Activated naive CD8-positive, alpha-beta T cell treated with anti-CD3 and anti-CD28 coated beads, Interleukin-2, amount 50 U/mL, for 24 hours (primary cell): ENCODE results near the gene SERPING1.
"Not testable (repeated sequence)": the region's sequence is repeated elsewhere in the genome, so short reads cannot be mapped to it uniquely, and the experiment has no call there.

Experiments
- ATAC-seq: fragments of 150-1000 bp; cut with Tn5 transposase; one replicate; pipeline ENCODE4 v1.10.0; 2021
- DNase-seq: peaks from one replicate; pipeline ENCODE4 v3.0.0; 2021
- H3K27ac Mint-ChIP-seq: one replicate; pipeline ENCODE4 v1.8.0; 2021; ENCODE audit warnings: mild to moderate bottlenecking, mixed read lengths
- H3K27me3 Mint-ChIP-seq: one replicate; pipeline ENCODE4 v1.8.0; 2021; ENCODE audit warnings: mixed read lengths
- H3K36me3 Mint-ChIP-seq: one replicate; pipeline ENCODE4 v1.8.0; 2021; ENCODE audit warnings: low read depth, mixed read lengths
- H3K4me1 Mint-ChIP-seq: one replicate; pipeline ENCODE4 v1.8.0; 2021; ENCODE audit warnings: mixed read lengths
- H3K4me3 Mint-ChIP-seq: one replicate; pipeline ENCODE4 v1.8.0; 2021; ENCODE audit warnings: mild to moderate bottlenecking, moderate library complexity, mixed read lengths
- H3K9me3 Mint-ChIP-seq: one replicate; pipeline ENCODE4 v1.8.0; 2021; ENCODE audit warnings: mixed read lengths

Gene SERPING1

DNA sequence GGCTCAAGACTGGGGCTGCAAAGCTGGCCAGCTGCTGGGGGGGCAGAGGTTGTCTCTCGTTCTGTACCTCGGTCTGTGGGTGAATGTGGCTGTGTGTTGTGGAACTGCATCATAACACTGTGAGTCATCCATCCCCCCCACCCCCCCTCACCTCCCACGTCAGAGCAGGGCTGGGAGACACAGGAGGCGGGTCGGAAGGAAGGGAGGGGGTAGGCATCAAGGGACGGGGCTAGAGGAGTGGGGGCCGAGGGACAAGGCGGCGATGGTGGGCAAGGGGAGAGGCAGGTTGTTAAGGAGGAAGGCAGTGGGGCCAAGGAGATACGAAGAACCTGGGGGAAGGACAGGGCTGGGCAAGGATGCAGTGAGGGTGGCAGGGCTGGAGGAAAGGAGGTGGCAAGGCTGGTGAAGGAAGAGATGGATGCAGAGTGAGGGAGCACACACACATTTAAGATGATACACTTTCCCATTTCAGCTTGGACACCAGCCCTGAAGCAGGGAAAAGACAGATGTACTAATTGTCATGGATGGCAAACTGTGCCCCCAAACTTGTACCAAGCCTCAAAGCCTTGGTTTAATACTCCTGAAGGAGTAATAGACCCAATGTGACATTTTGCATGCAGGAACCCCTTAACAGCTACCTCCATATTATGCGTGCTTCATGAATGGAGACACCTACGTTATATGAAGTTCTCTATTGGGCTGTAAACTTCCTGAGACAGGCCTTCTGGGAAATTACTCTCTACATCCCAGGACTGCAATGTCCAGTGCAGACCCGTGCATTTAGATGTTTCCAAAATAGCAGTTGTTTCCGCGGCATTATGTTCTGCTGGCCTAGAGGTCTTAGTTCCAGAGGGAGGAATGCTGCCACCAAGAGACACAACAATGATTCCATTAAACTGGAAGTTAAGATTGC lies 52.6 kb downstream of the SERPING1 start, which contains the start of gene YPEL4:
YPEL4 (minus strand) TSS at position 87 of the 913 bp plus-strand sequence. CDS start 2,805 bp downstream, outside the sequence.
- Mint-ChIP-seq H3K27me3 (peaks cover 38% of the 10 kb centered on the region), H3K4me3 (peak within 1 kb of the TSS; percentile 67), H3K27ac (no peak within 1 kb of the TSS), H3K9me3 (no peaks in the 10 kb centered on the region), H3K4me1 (peaks cover 47% of the 10 kb centered on the region), H3K36me3 (no peaks in the 10 kb centered on the region)
- DNase-seq, result peak; percentile 42
- ATAC-seq, result peak; percentile 77

DNA sequence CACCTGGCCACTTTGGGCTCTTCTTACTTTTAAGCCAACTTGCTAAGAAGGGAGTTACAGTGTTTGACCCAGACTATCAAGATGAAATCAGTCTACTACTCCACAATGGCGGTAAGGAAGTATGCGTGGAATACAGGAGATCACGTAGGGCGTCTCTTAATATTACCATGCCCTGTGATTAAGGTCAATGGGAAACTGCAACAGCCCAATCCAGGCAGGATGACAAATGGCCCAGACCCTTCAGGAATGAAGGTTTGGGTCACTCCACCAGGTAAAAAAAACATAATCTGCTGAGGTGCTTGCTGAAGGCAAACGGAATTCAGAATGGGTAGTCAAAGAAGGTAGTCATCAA lies 53.2 kb downstream of the SERPING1 start:
- Mint-ChIP-seq H3K27ac (no peak overlapping the region), H3K27me3 (peaks cover 33% of the 10 kb centered on the region), H3K4me1 (peaks cover 47% of the 10 kb centered on the region)

DNA sequence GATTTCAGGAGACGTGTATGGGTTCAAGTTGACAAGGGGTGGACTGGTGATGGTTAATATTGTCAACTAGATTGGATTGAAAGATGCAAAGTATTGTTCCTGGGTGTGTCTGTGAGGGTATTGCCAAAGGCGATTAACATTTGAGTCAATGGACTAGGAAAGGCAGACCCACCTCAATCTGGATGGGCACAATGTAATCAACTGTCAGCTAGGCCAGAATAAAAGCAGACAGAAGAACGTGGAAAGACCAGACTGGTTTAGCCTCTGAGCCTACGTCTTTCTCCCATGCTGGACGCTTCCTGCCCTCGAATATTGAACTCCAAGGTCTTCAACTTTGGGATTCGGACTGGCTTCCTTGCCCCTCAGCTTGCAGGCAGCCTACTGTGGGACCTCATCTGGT lies 53.9 kb downstream of the SERPING1 start:
- DNase-seq (no peak), ATAC-seq (no peak)
- Mint-ChIP-seq H3K27me3 (peaks cover 27% of the 10 kb centered on the region), H3K9me3 (no peaks in the 10 kb centered on the region), H3K4me3 (no peak overlapping the region), H3K27ac (no peak overlapping the region), H3K4me1 (peaks cover 44% of the 10 kb centered on the region), H3K36me3 (no peaks in the 10 kb centered on the region)

More for the DNA sequence above, 53.2 kb downstream of the SERPING1 start:
- H3K36me3 Mint-ChIP-seq, result no peaks in the 10 kb centered on the region
- H3K4me3 Mint-ChIP-seq, result no peak overlapping the region
- DNase-seq, result no peak
- H3K9me3 Mint-ChIP-seq, result no peaks in the 10 kb centered on the region
- no peak for ATAC-seq

DNA sequence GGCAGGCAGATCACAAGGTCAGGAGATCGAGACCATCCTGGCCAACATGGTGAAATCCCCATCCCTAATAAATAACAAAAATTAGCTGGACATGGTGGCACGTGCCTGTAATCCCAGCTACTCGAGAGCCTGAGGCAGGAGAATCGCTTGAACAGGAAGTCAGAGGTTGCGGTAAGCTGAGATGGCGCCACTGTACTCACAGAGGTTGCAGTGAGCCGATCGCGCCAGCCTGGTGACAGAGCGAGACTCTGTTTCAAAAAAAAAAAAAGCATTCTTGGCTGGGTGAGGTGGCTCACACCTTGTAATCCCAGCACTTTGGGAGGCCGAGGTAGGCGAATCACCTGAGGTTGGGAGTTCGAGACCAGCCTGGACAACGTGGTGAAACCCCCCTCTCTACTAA lies 54.7 kb downstream of the SERPING1 start:
- peak overlapping the region; percentile 43 for H3K4me3 Mint-ChIP-seq
- H3K27ac Mint-ChIP-seq, result peak overlapping the region; percentile 32
- H3K36me3 Mint-ChIP-seq, ATAC-seq, DNase-seq, H3K9me3 Mint-ChIP-seq: not testable (repeated sequence)
- H3K27me3 Mint-ChIP-seq, result peaks cover 19% of the 10 kb centered on the region
- H3K4me1 Mint-ChIP-seq, result peaks cover 45% of the 10 kb centered on the region

DNA sequence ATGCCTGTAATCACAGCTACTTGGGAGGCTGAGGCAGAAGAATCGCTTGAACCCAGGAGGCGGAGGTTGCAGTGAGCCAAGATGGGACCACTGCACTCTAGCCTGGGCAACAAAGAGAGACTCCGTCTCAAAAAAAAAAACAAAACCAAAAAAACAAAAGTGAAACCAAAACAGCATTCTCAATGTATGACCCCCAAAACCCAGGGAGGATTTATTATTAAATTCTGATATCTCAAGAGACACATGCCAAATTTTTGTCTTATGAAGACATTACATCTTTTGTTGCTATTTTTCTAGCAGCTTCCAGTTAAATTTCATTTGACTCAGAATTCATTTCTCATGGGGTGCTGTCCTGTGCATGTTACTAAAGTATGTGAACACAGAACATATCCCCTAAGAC lies 55.2 kb downstream of the SERPING1 start:
- no peak for DNase-seq
- Mint-ChIP-seq H3K27me3 (peaks cover 14% of the 10 kb centered on the region), H3K4me1 (peaks cover 45% of the 10 kb centered on the region), H3K27ac (peak overlapping the region; percentile 32), H3K36me3 (peaks cover 2% of the 10 kb centered on the region), H3K9me3 (no peaks in the 10 kb centered on the region), H3K4me3 (peak overlapping the region; percentile 43)
- ATAC-seq, result no peak

DNA sequence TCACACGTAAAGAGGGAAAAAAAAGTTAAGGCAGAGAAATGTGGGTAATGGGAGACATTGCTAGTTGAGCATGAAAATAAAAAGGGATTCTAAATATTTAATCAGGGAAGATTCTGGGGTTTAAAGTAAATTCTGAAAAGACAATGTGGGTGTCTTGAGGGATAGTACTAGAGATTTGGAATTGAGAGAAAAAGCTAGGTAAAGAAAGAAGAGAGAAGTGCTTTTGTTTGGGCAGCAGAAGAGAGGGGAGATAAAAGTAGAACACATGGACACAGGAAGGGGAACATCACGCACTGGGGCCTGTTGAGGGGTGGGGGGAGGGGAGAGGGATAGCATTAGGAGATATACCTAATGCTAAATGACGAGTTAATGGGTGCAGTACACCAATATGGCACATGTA lies 55.7 kb downstream of the SERPING1 start:
- Mint-ChIP-seq H3K4me1 (peaks cover 43% of the 10 kb centered on the region), H3K27ac (peak overlapping the region; percentile 32), H3K27me3 (peaks cover 9% of the 10 kb centered on the region), H3K4me3 (no peak overlapping the region), H3K36me3 (peaks cover 2% of the 10 kb centered on the region), H3K9me3 (no peaks in the 10 kb centered on the region)
- ATAC-seq, result no peak
- no peak for DNase-seq

DNA sequence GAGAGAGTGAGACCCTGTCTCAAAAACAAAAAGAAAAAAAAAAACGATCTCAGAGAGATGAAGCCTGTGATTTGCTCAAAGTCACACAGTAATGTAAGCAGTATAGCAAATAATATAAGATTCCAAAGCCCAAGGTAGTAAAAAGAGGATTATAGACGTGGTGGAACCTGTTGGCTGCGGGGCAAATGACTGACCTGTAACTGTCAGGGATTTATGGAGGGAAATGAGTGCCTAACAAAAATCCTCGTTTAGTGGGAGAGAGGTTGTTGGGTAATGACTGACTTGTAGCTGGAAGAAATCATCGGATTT lies 59.4 kb downstream of the SERPING1 start:
- H3K27ac Mint-ChIP-seq, result peak overlapping the region; percentile 96
- H3K9me3 Mint-ChIP-seq, result no peaks in the 10 kb centered on the region
- peaks cover 34% of the 10 kb centered on the region for H3K4me1 Mint-ChIP-seq
- no peaks in the 10 kb centered on the region for H3K27me3 Mint-ChIP-seq
- H3K4me3 Mint-ChIP-seq, result peak overlapping the region; percentile 98
- peaks cover 22% of the 10 kb centered on the region for H3K36me3 Mint-ChIP-seq
- ATAC-seq (no peak), DNase-seq (no peak)

DNA sequence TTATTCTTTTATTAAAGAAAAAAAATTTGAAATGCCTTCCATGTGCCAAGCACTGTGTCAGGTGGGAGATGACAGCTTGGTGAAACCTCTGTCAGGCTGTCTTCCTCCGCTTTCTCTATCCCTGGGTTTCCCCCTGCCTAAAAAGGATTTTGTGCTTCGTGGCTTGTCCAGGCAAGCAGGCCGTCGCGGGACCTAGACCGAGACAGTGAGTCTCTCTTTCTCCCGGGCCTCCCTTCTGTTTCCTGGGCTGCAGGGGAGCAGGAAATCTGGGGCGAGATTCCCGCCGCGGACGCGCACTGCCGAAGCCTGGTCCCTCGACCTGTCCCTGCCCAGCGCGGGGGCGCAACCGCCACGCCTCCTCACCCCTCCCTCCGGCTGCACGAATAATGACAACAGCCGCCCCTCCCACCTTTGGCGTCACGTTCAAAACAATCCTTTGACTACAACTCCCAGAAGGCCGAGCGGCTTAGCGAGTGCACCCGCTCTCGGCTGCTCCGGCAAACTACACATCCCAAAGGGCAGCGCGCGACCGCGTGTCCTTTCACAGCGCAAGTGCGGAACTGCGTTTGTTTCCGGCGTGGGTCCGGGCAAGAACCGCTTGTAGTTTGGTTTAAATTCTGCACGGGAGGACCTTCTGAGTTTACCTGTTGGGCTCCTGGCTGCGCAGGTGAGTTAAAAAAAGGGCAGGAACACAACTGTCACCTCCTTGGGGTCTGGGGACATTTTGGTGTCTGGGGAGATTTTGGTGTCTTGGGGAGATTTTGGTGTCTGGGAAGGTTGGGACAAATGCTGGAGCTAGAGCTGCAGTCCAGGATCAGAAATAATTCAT lies 59.9 kb downstream of the SERPING1 start, which contains the start of gene CLP1:
CLP1 (plus strand) TSS at position 569 of the 829 bp plus-strand sequence. CDS start 1,715 bp downstream, outside the sequence.
- Mint-ChIP-seq H3K36me3 (peaks cover 25% of the 10 kb centered on the region), H3K9me3 (no peaks in the 10 kb centered on the region), H3K27me3 (no peaks in the 10 kb centered on the region), H3K27ac (peak within 1 kb of the TSS; percentile 96), H3K4me1 (peaks cover 33% of the 10 kb centered on the region), H3K4me3 (peak within 1 kb of the TSS; percentile 98)
- peak; percentile 99 for DNase-seq
- peak; percentile 100 for ATAC-seq

DNA sequence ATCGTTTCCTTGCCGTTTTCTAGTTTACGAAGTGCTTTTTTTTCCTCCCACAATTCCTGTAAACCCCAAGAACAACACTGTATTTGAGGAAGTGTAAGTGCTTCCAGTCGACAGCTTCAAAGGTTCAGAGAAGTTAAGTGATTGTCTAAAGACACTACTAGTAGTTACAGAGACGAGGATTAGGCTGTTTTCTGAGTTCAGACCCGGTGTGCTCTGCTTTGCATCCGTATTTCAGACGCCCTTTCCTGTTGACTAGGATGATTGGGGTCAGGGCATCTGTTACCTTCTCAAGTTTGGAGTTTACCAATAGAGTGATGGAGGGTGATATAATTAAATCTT lies 60.5 kb downstream of the SERPING1 start:
- Mint-ChIP-seq H3K4me3 (peak overlapping the region; percentile 98), H3K36me3 (peaks cover 29% of the 10 kb centered on the region), H3K27ac (peak overlapping the region; percentile 96), H3K4me1 (peaks cover 27% of the 10 kb centered on the region), H3K27me3 (no peaks in the 10 kb centered on the region), H3K9me3 (no peaks in the 10 kb centered on the region)
- ATAC-seq (no peak), DNase-seq (no peak)

DNA sequence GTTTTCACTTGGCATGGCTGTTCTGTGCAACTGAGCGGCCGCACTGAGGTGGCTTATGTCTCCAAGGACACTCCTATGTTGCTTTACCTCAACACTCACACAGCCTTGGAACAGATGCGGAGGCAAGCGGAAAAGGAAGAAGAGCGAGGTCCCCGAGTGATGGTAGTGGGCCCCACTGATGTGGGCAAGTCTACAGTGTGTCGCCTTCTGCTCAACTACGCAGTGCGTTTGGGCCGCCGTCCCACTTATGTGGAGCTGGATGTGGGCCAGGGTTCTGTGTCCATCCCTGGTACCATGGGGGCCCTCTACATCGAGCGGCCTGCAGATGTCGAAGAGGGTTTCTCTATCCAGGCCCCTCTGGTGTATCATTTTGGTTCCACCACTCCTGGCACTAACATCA lies 62.2 kb downstream of the SERPING1 start:
- Mint-ChIP-seq H3K27me3 (no peaks in the 10 kb centered on the region), H3K9me3 (no peaks in the 10 kb centered on the region), H3K4me3 (no peak overlapping the region), H3K27ac (no peak overlapping the region), H3K36me3 (peaks cover 29% of the 10 kb centered on the region), H3K4me1 (peaks cover 24% of the 10 kb centered on the region)
- no peak for DNase-seq
- no peak for ATAC-seq

DNA sequence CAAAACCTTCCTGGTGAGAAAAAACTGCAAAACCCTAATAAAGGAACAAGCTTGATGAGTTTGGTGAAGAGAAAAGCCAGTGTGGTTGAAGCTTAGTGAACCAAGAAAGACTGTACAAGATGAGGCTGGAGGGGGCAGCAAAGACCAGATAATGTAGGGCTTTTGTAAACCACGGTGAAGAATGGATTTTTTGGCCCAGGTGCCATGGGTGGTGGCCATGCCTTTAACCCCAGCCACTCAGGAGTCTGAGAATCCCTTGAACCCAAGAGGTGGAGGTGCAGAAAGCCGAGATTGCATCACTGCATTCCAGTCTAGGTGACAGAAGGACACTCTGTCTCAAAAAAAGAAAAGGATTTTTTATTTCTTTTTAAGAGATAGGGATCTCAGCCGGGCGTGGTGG lies 65.4 kb downstream of the SERPING1 start:
- Mint-ChIP-seq H3K9me3 (no peaks in the 10 kb centered on the region), H3K4me1 (peaks cover 27% of the 10 kb centered on the region), H3K4me3 (no peak overlapping the region), H3K27ac (no peak overlapping the region), H3K27me3 (no peaks in the 10 kb centered on the region), H3K36me3 (peaks cover 27% of the 10 kb centered on the region)
- no peak for DNase-seq
- no peak for ATAC-seq

DNA sequence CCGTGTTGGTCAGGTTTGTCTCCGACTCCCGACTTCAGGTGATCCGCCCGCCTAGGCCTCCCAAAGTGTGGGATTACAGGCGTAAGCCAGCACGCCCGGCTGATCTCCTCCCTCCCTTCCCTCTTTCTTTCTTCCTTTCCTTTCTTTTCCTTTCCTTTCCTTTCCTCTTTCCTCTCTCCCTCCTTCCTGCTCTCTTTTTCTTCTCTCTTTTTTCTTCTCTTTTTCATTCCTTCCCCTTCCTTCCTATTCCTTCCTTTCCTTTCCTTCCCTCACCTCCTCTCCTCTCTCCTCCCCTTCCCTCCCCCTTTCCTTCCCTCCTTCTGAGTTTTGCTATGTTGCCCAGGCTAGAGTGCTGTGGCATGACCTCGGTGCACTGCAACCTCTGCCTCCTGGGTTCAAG lies 66.5 kb downstream of the SERPING1 start:
- Mint-ChIP-seq H3K9me3 (no peaks in the 10 kb centered on the region), H3K4me1 (peaks cover 22% of the 10 kb centered on the region), H3K27me3 (no peaks in the 10 kb centered on the region), H3K36me3 (peaks cover 25% of the 10 kb centered on the region), H3K27ac (no peak overlapping the region), H3K4me3 (no peak overlapping the region)
- no peak for ATAC-seq
- no peak for DNase-seq
